Measurements from ENCODE around the gene SMIM45.
A peak's percentile ranks its signal among the peaks of the same experiment; 100 is the strongest.

Gene SMIM45

DNA sequence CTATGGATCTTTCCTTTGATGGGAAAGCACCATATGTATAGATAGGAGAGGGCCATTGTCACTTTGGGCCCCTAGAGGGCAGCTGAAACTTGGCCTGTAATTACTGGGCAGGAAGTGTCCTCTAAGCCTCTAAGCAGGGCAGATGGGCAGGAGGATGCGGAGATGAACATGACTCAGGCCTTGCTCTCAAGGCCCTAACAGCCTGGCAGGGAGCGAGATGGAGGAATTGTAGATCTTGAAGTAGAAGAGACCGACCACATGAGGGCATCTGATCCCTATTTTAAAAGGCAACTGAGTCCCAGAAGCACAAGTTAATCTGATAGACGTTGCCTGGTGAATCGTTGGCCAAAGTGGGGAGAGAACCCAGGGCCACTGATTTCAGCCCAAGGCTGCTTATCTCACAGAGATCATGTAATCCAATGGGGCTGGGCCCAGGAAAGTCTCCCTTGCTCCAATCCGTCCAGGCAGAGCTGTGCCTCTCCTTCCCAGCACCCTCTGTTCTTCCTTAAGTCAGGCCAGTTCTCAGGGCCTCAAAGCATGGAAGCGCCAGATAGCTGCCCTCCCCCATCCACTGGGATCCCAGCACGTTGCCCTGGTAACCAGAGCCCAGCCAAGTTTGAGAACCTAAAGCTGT lies 14.8 kb downstream of the SMIM45 start:
- H3K4me3 ChIP-seq (ENCODE audit: low read depth in 2 of 2, low read length in 1 of 2), result no peak overlapping the region
- CTCF ChIA-PET, result interaction anchor here (1.2 to 1.8 kb wide), 2 partner anchors 14 to 15 kb away, joined by 4 to 6 read pairs; no protein-coding TSS in a partner anchor
- POLR2A ChIA-PET, result no interaction called here
- no peaks in the 10 kb centered on the region for H3K36me3 ChIP-seq (replicated peaks in 1 of 2; ENCODE audit: control insufficient read depth in 1 of 2, insufficient read depth in 2 of 2, low read length in 1 of 2)
- H4K20me1 ChIP-seq (ENCODE audit: insufficient read depth), result no peaks in the 10 kb centered on the region
- peaks cover 0 to 10% of the 10 kb centered on the region in 2 experiments; a peak in 1 of 4 replicates for H3K4me1 ChIP-seq (ENCODE audit: control insufficient read depth in 1 of 2, insufficient read depth in 2 of 2, low read depth in 1 of 2, low read length in 1 of 2)
- TF ChIP-seq, protein P1, sequence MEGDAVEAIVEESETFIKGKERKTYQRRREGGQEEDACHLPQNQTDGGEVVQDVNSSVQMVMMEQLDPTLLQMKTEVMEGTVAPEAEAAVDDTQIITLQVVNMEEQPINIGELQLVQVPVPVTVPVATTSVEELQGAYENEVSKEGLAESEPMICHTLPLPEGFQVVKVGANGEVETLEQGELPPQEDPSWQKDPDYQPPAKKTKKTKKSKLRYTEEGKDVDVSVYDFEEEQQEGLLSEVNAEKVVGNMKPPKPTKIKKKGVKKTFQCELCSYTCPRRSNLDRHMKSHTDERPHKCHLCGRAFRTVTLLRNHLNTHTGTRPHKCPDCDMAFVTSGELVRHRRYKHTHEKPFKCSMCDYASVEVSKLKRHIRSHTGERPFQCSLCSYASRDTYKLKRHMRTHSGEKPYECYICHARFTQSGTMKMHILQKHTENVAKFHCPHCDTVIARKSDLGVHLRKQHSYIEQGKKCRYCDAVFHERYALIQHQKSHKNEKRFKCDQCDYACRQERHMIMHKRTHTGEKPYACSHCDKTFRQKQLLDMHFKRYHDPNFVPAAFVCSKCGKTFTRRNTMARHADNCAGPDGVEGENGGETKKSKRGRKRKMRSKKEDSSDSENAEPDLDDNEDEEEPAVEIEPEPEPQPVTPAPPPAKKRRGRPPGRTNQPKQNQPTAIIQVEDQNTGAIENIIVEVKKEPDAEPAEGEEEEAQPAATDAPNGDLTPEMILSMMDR (IDR thresholded peaks at IDR 0.05), result peak; percentile 20; the same call in 1 of the 2 replicates
- TF ChIP-seq RAD21 (IDR thresholded peaks at IDR 0.05; ENCODE audit: low read length), result peak; percentile 51
- TF ChIP-seq, protein P2, sequence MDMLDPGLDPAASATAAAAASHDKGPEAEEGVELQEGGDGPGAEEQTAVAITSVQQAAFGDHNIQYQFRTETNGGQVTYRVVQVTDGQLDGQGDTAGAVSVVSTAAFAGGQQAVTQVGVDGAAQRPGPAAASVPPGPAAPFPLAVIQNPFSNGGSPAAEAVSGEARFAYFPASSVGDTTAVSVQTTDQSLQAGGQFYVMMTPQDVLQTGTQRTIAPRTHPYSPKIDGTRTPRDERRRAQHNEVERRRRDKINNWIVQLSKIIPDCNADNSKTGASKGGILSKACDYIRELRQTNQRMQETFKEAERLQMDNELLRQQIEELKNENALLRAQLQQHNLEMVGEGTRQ (IDR thresholded peaks at IDR 0.05; ENCODE audit: borderline replicate concordance, low read depth, low read length), result no peak
- WGBS (ENCODE audit: low lambda C conversion rate), result 59% methylated on average over 8 of the region's 8 CpGs
- H2AFZ ChIP-seq (ENCODE audit: low read depth), result no peak overlapping the region
- no peaks in the 10 kb centered on the region for H3K9me2 ChIP-seq
- no peaks in the 10 kb centered on the region for H3K27me3 ChIP-seq (ENCODE audit: insufficient read depth)
- no peaks in the 10 kb centered on the region for H3F3A ChIP-seq (replicated peaks; ENCODE audit: insufficient read depth)
- H3K4me2 ChIP-seq, result no peak overlapping the region
- H3K9ac ChIP-seq, result no peak overlapping the region
- H3K27ac ChIP-seq (ENCODE audit: low read depth in 2 of 2, low read length in 1 of 2), result no peak overlapping the region; a peak in 1 of 4 replicates
- H3K79me2 ChIP-seq (ENCODE audit: insufficient read depth), result no peaks in the 10 kb centered on the region
- no peaks in the 10 kb centered on the region for H3K9me3 ChIP-seq
- DNase-seq, result peak; percentile 23

DNA sequence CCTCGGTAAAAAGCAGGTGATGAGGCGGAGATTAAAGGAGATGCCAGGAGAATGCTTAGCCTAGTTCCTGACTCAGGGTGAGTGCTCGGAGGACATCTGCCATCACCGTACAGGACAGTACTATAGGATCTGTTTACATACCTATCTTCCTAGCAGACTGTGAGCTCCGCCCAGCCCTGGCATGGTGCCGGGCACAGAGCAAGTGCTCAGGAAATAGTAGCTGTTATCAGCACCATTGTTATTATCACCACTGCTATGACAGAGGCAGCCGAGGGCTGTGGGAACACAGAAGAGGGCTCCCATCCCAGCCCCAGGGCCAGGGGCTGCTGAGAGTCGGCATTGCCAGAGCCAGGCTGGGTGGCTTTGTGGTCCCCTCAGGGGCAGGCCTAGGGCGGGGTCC lies 16.7 kb downstream of the SMIM45 start:
- POLR2A ChIA-PET, result no interaction called here
- Histone ChIP-seq H3K4me3 (ENCODE audit: low read depth in 2 of 2, low read length in 1 of 2) (no peak overlapping the region), H3K36me3 (replicated peaks in 1 of 2; ENCODE audit: control insufficient read depth in 1 of 2, insufficient read depth in 2 of 2, low read length in 1 of 2) (no peaks in the 10 kb centered on the region), H3K27me3 (ENCODE audit: insufficient read depth) (no peaks in the 10 kb centered on the region), H3K9me2 (no peaks in the 10 kb centered on the region), H3K27ac (ENCODE audit: low read depth in 2 of 2, low read length in 1 of 2) (no peak overlapping the region), H3K79me2 (ENCODE audit: insufficient read depth) (no peaks in the 10 kb centered on the region), H3K4me2 (no peak overlapping the region), H2AFZ (ENCODE audit: low read depth) (no peak overlapping the region), H4K20me1 (ENCODE audit: insufficient read depth) (no peaks in the 10 kb centered on the region), H3F3A (replicated peaks; ENCODE audit: insufficient read depth) (no peaks in the 10 kb centered on the region), H3K4me1 (ENCODE audit: control insufficient read depth in 1 of 2, insufficient read depth in 2 of 2, low read depth in 1 of 2, low read length in 1 of 2) (peaks cover 0 to 10% of the 10 kb centered on the region in 2 experiments; a peak in 1 of 4 replicates), H3K9me3 (no peaks in the 10 kb centered on the region), H3K9ac (no peak overlapping the region)
- CTCF ChIA-PET, result interaction anchor here (0.7 kb wide), 1 partner anchor 12 kb away, joined by 4 read pairs; no protein-coding TSS in a partner anchor
- WGBS (ENCODE audit: low lambda C conversion rate), result 20% methylated on average over 2 of the region's 9 CpGs
- TF ChIP-seq JUND (IDR thresholded peaks at IDR 0.05) (no peak), EP300 (IDR thresholded peaks at IDR 0.05; ENCODE audit: borderline replicate concordance in 1 of 2, low read depth in 1 of 2, low read length in 1 of 2) (no peak), MEF2A (IDR thresholded peaks at IDR 0.05; ENCODE audit: borderline replicate concordance, low read depth) (no peak), GATA2 (CRISPR knock-in tag; IDR thresholded peaks at IDR 0.05) (peak; percentile 35; the same call in 1 of the 2 replicates), CHD2 (IDR thresholded peaks at IDR 0.05; ENCODE audit: low read length, partially characterized antibody) (no peak)
- TF ChIP-seq, protein P3, sequence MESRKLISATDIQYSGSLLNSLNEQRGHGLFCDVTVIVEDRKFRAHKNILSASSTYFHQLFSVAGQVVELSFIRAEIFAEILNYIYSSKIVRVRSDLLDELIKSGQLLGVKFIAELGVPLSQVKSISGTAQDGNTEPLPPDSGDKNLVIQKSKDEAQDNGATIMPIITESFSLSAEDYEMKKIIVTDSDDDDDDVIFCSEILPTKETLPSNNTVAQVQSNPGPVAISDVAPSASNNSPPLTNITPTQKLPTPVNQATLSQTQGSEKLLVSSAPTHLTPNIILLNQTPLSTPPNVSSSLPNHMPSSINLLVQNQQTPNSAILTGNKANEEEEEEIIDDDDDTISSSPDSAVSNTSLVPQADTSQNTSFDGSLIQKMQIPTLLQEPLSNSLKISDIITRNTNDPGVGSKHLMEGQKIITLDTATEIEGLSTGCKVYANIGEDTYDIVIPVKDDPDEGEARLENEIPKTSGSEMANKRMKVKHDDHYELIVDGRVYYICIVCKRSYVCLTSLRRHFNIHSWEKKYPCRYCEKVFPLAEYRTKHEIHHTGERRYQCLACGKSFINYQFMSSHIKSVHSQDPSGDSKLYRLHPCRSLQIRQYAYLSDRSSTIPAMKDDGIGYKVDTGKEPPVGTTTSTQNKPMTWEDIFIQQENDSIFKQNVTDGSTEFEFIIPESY (IDR thresholded peaks at IDR 0.05; ENCODE audit: borderline replicate concordance, low read depth), result no peak
- peak; percentile 57 for DNase-seq

Data from SK-N-SH (cell line).